Kidney capillary endothelial cell (primary cell): ENCODE data around the gene SERINC5.

ENCODE experiments used
- DNase-seq: peaks from one replicate; pipeline ENCODE4 v3.0.0-alpha.2; 2018; ENCODE audit warnings: low spot score

Gene SERINC5

GRCh38 chr5:80254767-80255430, 949 bp downstream of the SERINC5 start:
- DNase-seq = peak; percentile 20

- DNase-seq = no peak
These were observed 4.2 kb downstream of the SERINC5 start for GRCh38 chr5:80251636-80252035.

- no peak for DNase-seq
These were observed 5.0 kb downstream of the SERINC5 start for GRCh38 chr5:80250801-80251200.

GRCh38 chr5:80249901-80250300, 5.9 kb downstream of the SERINC5 start:
- DNase-seq = no peak

GRCh38 chr5:80248378-80248777, 7.5 kb downstream of the SERINC5 start:
- no peak for DNase-seq

- peak; percentile 77 for DNase-seq
These were observed 8.7 kb downstream of the SERINC5 start for GRCh38 chr5:80246995-80247729.

- no peak for DNase-seq
These were observed 9.7 kb downstream of the SERINC5 start for GRCh38 chr5:80246001-80246758.

- no peak for DNase-seq
These were observed 12.3 kb downstream of the SERINC5 start for GRCh38 chr5:80243567-80243966.

GRCh38 chr5:80242849-80243248, 13.0 kb downstream of the SERINC5 start:
- no peak for DNase-seq

- DNase-seq = no peak
These were observed 15.4 kb downstream of the SERINC5 start for GRCh38 chr5:80240368-80240986.

GRCh38 chr5:80239680-80240367, 16.0 kb downstream of the SERINC5 start:
- no peak for DNase-seq

GRCh38 chr5:80238778-80239679, 16.8 kb downstream of the SERINC5 start:
- no peak for DNase-seq

- no peak for DNase-seq
These were observed 17.8 kb downstream of the SERINC5 start for GRCh38 chr5:80238097-80238496.

GRCh38 chr5:80237243-80237642, 18.6 kb downstream of the SERINC5 start:
- DNase-seq = no peak

- no peak for DNase-seq
These were observed 21.5 kb downstream of the SERINC5 start for GRCh38 chr5:80234116-80234948.

- no peak for DNase-seq
These were observed 24.2 kb downstream of the SERINC5 start for GRCh38 chr5:80231693-80232092.

- no peak for DNase-seq
These were observed 24.6 kb downstream of the SERINC5 start for GRCh38 chr5:80231243-80231642.

GRCh38 chr5:80230269-80230992, 25.4 kb downstream of the SERINC5 start:
- no peak for DNase-seq

GRCh38 chr5:80229902-80230255, 26.0 kb downstream of the SERINC5 start:
- no peak for DNase-seq
